ENCODE results near the gene EIF5.

EIF5 gene

DNA sequence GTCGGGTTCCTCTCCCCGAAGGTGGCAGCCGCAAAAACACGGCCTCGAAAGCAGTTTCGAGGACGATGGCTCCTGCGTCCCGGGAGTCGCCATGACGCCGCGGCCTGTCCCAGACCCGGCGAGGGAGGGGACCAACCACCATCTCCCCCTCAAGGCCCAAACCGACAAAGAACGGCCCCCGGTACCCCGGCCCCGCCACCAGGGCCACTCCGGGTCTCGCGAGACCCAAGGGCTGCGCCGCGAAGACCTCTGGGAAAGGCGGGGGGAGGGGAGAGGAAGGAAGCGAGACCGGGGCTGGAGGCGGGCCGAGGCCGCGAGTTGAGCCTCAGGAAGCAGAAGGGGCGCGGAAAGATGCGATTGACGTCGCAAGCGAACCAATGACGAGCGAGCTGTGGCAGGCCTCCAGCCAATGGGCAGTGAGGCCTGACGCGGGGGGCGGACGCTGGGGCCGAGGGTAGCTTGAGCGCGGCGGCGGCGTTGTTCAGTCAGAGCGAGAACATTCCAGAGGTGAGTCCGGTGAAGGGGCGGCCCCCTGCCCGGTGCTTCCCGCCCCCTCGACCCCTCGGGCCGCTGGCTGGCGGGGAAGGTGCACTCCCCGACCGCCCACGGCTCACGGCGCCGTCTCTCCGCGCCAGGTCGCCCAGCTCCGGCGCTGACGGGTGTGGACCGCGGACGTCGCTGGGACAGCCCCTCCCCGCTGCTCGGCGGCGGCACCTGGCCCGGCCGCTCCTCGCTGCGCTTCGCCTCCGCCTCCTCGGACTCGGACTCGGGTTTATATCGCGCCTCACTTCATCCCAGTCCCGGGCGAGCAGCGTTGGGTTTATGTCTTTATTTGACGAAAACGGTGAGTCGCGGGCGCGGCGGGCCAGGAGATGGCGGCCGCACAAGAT, at the start of gene EIF5:
Gene EIF5 (plus strand): TSS at position 484 of the 890 bp plus-strand sequence. CDS start 1,624 bp downstream, outside the sequence.
- peak; percentile 98 for DNase-seq (ENCODE audit: low read depth)
- TF ChIP-seq CTCF (conservative IDR thresholded peaks at IDR 0.05; ENCODE audit: control insufficient read depth, insufficient read depth, low read depth, low read length) = no peak
- peak within 1 kb of the TSS; percentile 92 for H3K4me3 ChIP-seq (ENCODE audit: control insufficient read depth, low read depth, low read length)

- no peak overlapping the region for H3K4me3 ChIP-seq (ENCODE audit: control insufficient read depth, low read depth, low read length)
- peak; percentile 65 for DNase-seq (ENCODE audit: low read depth)
- TF ChIP-seq CTCF (conservative IDR thresholded peaks at IDR 0.05; ENCODE audit: control insufficient read depth, insufficient read depth, low read depth, low read length) = no peak
Measured at GRCh38 chr14:103284574-103285467, 49.2 kb upstream of the EIF5 start.

GRCh38 chr14:103286460-103286859, 47.6 kb upstream of the EIF5 start:
- no peak for DNase-seq (ENCODE audit: low read depth)
- no peak for TF ChIP-seq CTCF (conservative IDR thresholded peaks at IDR 0.05; ENCODE audit: control insufficient read depth, insufficient read depth, low read depth, low read length)
- no peak overlapping the region for H3K4me3 ChIP-seq (ENCODE audit: control insufficient read depth, low read depth, low read length)

DNA sequence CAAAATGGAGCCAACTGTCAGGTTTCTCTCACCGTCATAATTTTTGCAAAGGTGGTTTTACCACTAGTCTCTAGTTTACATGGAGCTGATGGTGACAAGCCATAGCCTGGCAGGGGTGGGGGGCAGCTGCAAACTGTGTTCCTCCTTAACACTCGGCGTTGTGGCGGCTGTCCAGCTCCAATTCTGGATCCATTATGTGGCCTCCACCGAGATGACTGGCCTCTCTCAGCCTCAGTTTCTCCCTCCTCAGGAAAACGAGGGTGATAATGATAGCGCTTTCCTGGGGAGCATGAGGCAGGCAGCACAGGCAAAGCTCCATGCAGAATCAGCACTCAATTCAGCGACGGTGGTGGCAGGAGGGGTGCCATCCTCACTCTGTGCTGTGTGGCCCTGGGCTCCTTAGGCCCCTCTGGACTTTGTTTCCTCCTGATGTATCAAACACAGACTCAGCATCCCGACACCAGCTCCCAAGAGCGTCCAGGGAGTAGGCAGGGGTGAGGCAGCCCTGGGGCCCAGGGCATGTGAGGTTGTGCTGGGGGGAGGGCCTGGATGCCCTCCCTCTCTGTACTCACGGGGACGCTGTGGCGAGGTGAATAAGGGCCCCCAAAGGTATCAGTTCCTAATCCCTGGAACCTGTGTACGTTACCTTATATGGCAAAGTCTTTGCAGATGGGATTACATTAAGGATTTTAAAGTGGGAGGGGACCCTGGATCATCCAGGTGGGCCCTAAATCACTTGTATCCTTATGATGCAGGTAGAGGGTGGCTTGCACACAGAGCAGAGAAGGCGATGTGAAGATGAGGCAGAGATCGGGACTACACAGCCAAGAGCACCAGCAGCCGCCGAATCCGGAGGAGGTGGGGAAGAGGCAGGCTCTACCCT, 46.8 kb upstream of the EIF5 start:
- TF ChIP-seq CTCF (conservative IDR thresholded peaks at IDR 0.05; ENCODE audit: control insufficient read depth, insufficient read depth, low read depth, low read length) = no peak
- DNase-seq (ENCODE audit: low read depth) = no peak

GRCh38 chr14:103288076-103288766, 45.8 kb upstream of the EIF5 start:
- TF ChIP-seq CTCF (conservative IDR thresholded peaks at IDR 0.05; ENCODE audit: control insufficient read depth, insufficient read depth, low read depth, low read length) = no peak
- H3K4me3 ChIP-seq (ENCODE audit: control insufficient read depth, low read depth, low read length) = no peak overlapping the region
- DNase-seq (ENCODE audit: low read depth) = no peak

More for the DNA sequence above, 46.8 kb upstream of the EIF5 start:
- no peak overlapping the region for H3K4me3 ChIP-seq (ENCODE audit: control insufficient read depth, low read depth, low read length)

All from fibroblast of mammary gland (primary cell).